ENCODE results near the gene ZNF444. TPM values are rescaled to one million over a fixed set of nuclear protein-coding genes. Genes with fewer than 3 reads are reported as not detected.

The ZNF444 gene
- total and polyA plus RNA-seq, 7 experiments from 2014 or later, result 15.9 to 49.6 (median 35.3) TPM

DNA sequence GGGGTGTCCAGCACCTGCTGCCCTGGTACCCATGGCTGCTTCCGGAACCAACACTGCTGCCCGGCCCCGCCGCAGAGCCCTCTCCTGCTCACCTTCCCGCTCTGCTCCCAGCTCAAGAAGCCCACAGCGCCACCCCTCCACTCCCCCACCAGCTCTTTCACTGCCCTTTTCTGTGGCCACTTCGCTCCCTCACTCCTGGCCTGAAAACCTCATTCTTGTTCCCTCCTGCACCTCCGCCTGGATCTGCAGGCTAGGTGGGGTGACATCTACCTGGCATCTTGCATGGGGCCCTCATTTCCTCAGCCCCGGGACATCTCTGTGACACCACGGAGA lies 26.3 kb upstream of the ZNF444 start:
- ATAC-seq, result no peak
- peak overlapping the region in 8 of 9 donors; percentile 5 to 94 (median 66) for H3K27ac Mint-ChIP-seq
- no peaks in the 10 kb centered on the region for H3K27me3 Mint-ChIP-seq
- CTCF ChIA-PET, result interaction anchor here (0.6 kb wide), 1 partner anchor 67 kb away, joined by 3 read pairs; no protein-coding TSS in a partner anchor
- peaks cover 0 to 20% of the 10 kb centered on the region in 2 donors for H3K4me1 ChIP-seq (ENCODE audit: control insufficient read depth in 2 of 2, insufficient read depth in 2 of 2, low read length in 2 of 2)
- peaks cover 41 to 79% (median 69%) of the 10 kb centered on the region in 7 donors for H3K4me1 Mint-ChIP-seq
- H3K27me3 ChIP-seq (ENCODE audit: control insufficient read depth in 2 of 2, insufficient read depth in 2 of 2, low read length in 2 of 2), result no peaks in the 10 kb centered on the region
- no peak for DNase-seq
- H3K9me3 Mint-ChIP-seq, result no peaks in the 10 kb centered on the region
- H3K27ac ChIP-seq (ENCODE audit: low read depth, low read length), result no peak overlapping the region
- intact Hi-C loops (cut with micrococcal nuclease), result loop anchor here in 1 of 2 donors (5.0 kb wide), 1 partner anchor 43 kb away; no protein-coding TSS in a partner anchor
- H3K36me3 ChIP-seq (ENCODE audit: control insufficient read depth in 2 of 3, insufficient read depth in 3 of 3, low read length in 3 of 3), result no peaks in the 10 kb centered on the region
- H3K4me3 ChIP-seq (ENCODE audit: low read length), result no peak overlapping the region
- peaks cover 0 to 5% (median 0%) of the 10 kb centered on the region in 5 donors for H3K36me3 Mint-ChIP-seq
- POLR2A ChIA-PET, result interaction anchor here (0.6 kb wide), 1 partner anchor 510 kb away, joined by 4 read pairs; no protein-coding TSS in a partner anchor
- H3K9me3 ChIP-seq (ENCODE audit: control insufficient read depth in 2 of 3, low read length in 3 of 3), result no peaks in the 10 kb centered on the region
- H3K4me3 Mint-ChIP-seq, result peak overlapping the region in 8 of 10 donors; percentile 9 to 72 (median 46)

DNA sequence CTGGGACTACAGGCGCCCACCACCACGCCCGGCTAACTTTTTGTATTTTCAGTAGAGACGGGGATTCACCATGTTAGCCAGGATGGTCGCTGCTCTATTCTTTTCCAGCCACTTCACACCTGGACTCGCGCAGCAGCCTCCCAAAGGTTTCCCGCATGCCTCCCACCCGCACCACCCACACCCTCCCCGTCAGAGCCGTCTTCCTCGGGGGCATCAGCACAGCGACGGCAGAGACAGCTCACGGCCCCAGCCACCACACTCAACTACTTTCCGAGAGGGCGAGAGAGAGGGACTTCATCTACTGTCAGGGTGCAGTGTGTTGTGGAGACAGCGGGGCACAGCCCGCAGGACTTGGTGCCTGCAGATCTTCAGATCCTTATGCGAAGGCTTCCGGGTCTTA lies 25.6 kb upstream of the ZNF444 start:
- H3K36me3 ChIP-seq (ENCODE audit: control insufficient read depth in 2 of 3, insufficient read depth in 3 of 3, low read length in 3 of 3), result no peaks in the 10 kb centered on the region
- H3K4me3 ChIP-seq (ENCODE audit: low read length), result no peak overlapping the region
- Mint-ChIP-seq H3K4me1 (peaks cover 41 to 76% (median 69%) of the 10 kb centered on the region in 7 donors), H3K27ac (peak overlapping the region in 2 of 9 donors; percentile 38), H3K9me3 (no peaks in the 10 kb centered on the region), H3K27me3 (no peaks in the 10 kb centered on the region), H3K36me3 (peaks cover 0 to 5% (median 0%) of the 10 kb centered on the region in 5 donors), H3K4me3 (no peak overlapping the region)
- DNase-seq, result no peak
- no peak for ATAC-seq
- no peak overlapping the region for H3K27ac ChIP-seq (ENCODE audit: low read depth, low read length)
- intact Hi-C loops (cut with micrococcal nuclease), result loop anchor here in 1 of 2 donors (5.0 kb wide), 1 partner anchor 42 kb away; no protein-coding TSS in a partner anchor
- ChIA-PET POLR2A (interaction anchor here (0.6 kb wide), 2 partner anchors 487 to 511 kb away, joined by 4 read pairs; no protein-coding TSS in a partner anchor), CTCF (no interaction called here)
- no peaks in the 10 kb centered on the region for H3K9me3 ChIP-seq (ENCODE audit: control insufficient read depth in 2 of 3, low read length in 3 of 3)
- peaks cover 3 to 20% of the 10 kb centered on the region in 2 donors for H3K4me1 ChIP-seq (ENCODE audit: control insufficient read depth in 2 of 2, insufficient read depth in 2 of 2, low read length in 2 of 2)
- no peaks in the 10 kb centered on the region for H3K27me3 ChIP-seq (ENCODE audit: control insufficient read depth in 2 of 2, insufficient read depth in 2 of 2, low read length in 2 of 2)

DNA sequence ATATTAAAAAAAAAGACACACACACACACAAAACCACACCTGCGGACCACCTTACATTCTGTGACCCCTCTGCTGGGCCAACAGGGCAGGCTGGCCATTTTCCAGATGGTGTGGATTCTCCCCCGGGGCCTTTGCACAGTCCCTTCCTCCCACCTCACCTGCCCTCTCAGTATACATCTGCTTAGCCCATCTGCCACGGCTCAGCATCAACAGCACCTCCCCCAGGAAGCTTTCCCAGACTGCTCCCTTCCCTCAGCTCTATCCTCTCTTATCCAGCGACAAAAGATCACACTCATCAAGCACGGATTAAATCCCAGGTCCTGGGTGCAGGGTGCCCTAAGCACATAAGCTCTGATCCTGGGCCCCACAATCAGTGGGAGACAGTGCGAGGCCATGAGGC lies 24.5 kb upstream of the ZNF444 start:
- H3K4me1 ChIP-seq (ENCODE audit: control insufficient read depth in 2 of 2, insufficient read depth in 2 of 2, low read length in 2 of 2), result peaks cover 3 to 20% of the 10 kb centered on the region in 2 donors
- no peaks in the 10 kb centered on the region for H3K27me3 ChIP-seq (ENCODE audit: control insufficient read depth in 2 of 2, insufficient read depth in 2 of 2, low read length in 2 of 2)
- intact Hi-C loops (cut with micrococcal nuclease), result loop anchor here in 1 of 2 donors (5.0 kb wide), 1 partner anchor 41 kb away; no protein-coding TSS in a partner anchor
- no peak overlapping the region for H3K4me3 ChIP-seq (ENCODE audit: low read length)
- ChIA-PET CTCF (no interaction called here), POLR2A (no interaction called here)
- Mint-ChIP-seq H3K4me1 (peaks cover 41 to 74% (median 66%) of the 10 kb centered on the region in 7 donors), H3K27me3 (no peaks in the 10 kb centered on the region), H3K4me3 (peak overlapping the region in 1 of 10 donors; percentile 12), H3K27ac (peak overlapping the region in 4 of 9 donors; percentile 16 to 84 (median 51)), H3K9me3 (no peaks in the 10 kb centered on the region), H3K36me3 (peaks cover 0 to 5% (median 0%) of the 10 kb centered on the region in 5 donors)
- no peak for DNase-seq
- H3K27ac ChIP-seq (ENCODE audit: low read depth, low read length), result no peak overlapping the region
- peaks cover 0 to 4% (median 0%) of the 10 kb centered on the region in 3 experiments for H3K36me3 ChIP-seq (ENCODE audit: control insufficient read depth in 2 of 3, insufficient read depth in 3 of 3, low read length in 3 of 3)
- no peak for ATAC-seq
- no peaks in the 10 kb centered on the region for H3K9me3 ChIP-seq (ENCODE audit: control insufficient read depth in 2 of 3, low read length in 3 of 3)

DNA sequence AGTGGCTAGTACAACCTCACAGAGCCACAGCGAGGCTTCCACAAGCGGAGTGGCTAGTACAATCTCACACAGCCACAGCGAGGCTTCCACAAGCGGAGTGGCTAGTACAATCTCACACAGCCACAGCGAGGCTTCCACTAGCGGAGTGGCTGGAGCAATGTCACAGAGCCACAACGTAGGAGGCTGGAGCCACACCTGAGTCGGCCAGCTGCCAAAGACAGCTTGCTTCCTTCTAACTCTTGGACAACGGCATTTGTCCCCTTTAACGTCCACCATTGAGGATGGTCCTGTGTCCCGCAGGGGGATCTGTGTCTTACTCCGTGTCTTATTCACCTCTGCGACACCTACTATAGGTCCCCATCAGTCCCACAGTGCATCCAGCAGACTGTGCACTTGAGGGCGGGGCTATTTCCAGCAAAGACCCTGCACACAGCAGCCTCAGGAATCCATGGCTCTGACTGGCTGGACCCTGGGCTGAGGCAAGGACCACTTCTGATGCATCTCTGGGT lies 23.7 kb upstream of the ZNF444 start:
- ChIA-PET CTCF (no interaction called here), POLR2A (interaction anchor here (0.5 kb wide), 1 partner anchor 111 kb away, joined by 4 read pairs; no protein-coding TSS in a partner anchor)
- H3K27ac Mint-ChIP-seq, result peak overlapping the region in 3 of 9 donors; percentile 16 to 56 (median 43)
- H3K27me3 Mint-ChIP-seq, result no peaks in the 10 kb centered on the region
- no peaks in the 10 kb centered on the region for H3K9me3 Mint-ChIP-seq
- Histone ChIP-seq H3K27ac (ENCODE audit: low read depth, low read length) (no peak overlapping the region), H3K9me3 (ENCODE audit: control insufficient read depth in 2 of 3, low read length in 3 of 3) (no peaks in the 10 kb centered on the region), H3K4me1 (ENCODE audit: control insufficient read depth in 2 of 2, insufficient read depth in 2 of 2, low read length in 2 of 2) (peaks cover 8 to 20% of the 10 kb centered on the region in 2 donors), H3K27me3 (ENCODE audit: control insufficient read depth in 2 of 2, insufficient read depth in 2 of 2, low read length in 2 of 2) (no peaks in the 10 kb centered on the region), H3K4me3 (ENCODE audit: low read length) (no peak overlapping the region), H3K36me3 (ENCODE audit: control insufficient read depth in 2 of 3, insufficient read depth in 3 of 3, low read length in 3 of 3) (peaks cover 0 to 4% (median 0%) of the 10 kb centered on the region in 3 experiments)
- no peak for DNase-seq
- peaks cover 0 to 5% (median 0%) of the 10 kb centered on the region in 5 donors for H3K36me3 Mint-ChIP-seq
- peaks cover 33 to 74% (median 67%) of the 10 kb centered on the region in 7 donors for H3K4me1 Mint-ChIP-seq
- ATAC-seq, result no peak
- intact Hi-C loops (cut with micrococcal nuclease), result loop anchor here in 1 of 2 donors (5.0 kb wide), 1 partner anchor 40 kb away; no protein-coding TSS in a partner anchor
- H3K4me3 Mint-ChIP-seq, result peak overlapping the region in 2 of 10 donors; percentile 35 to 51

DNA sequence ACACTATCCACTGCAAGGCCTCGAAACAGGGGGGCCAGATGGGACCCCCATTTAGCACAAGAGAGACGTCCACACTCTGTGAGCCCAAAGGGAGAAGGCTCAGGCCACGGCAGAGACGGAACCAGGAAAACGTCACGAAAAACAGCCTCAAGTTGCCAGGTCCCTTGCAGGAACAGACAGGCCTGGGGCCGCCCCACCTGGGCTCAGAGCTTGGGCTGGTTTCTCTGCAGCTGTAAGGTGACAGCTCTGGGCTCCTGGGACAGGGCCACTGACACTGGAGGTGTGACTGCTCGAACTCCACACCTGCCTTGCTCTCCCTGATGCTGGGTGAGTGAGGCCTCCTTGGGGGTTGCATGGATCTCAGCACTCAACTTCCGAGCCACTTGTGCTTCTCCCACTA lies 23.2 kb upstream of the ZNF444 start:
- H3K4me1 ChIP-seq (ENCODE audit: control insufficient read depth in 2 of 2, insufficient read depth in 2 of 2, low read length in 2 of 2), result peaks cover 8 to 19% of the 10 kb centered on the region in 2 donors
- Mint-ChIP-seq H3K4me1 (peaks cover 29 to 73% (median 63%) of the 10 kb centered on the region in 7 donors), H3K4me3 (peak overlapping the region in 3 of 10 donors; percentile 35 to 90 (median 85)), H3K9me3 (no peaks in the 10 kb centered on the region), H3K27ac (peak overlapping the region in 5 of 9 donors; percentile 29 to 60 (median 48)), H3K36me3 (peaks cover 0 to 5% (median 0%) of the 10 kb centered on the region in 5 donors), H3K27me3 (no peaks in the 10 kb centered on the region)
- H3K27ac ChIP-seq (ENCODE audit: low read depth, low read length), result no peak overlapping the region
- H3K4me3 ChIP-seq (ENCODE audit: low read length), result no peak overlapping the region
- ATAC-seq (no peak), DNase-seq (no peak)
- CTCF ChIA-PET, result no interaction called here
- H3K27me3 ChIP-seq (ENCODE audit: control insufficient read depth in 2 of 2, insufficient read depth in 2 of 2, low read length in 2 of 2), result no peaks in the 10 kb centered on the region
- POLR2A ChIA-PET, result interaction anchor here (0.5 kb wide), 1 partner anchor 110 kb away, joined by 4 read pairs; no protein-coding TSS in a partner anchor
- H3K36me3 ChIP-seq (ENCODE audit: control insufficient read depth in 2 of 3, insufficient read depth in 3 of 3, low read length in 3 of 3), result peaks cover 0 to 4% (median 0%) of the 10 kb centered on the region in 3 experiments
- intact Hi-C loops (cut with micrococcal nuclease), result loop anchor here in 1 of 2 donors (5.0 kb wide), 1 partner anchor 39 kb away; no protein-coding TSS in a partner anchor
- H3K9me3 ChIP-seq (ENCODE audit: control insufficient read depth in 2 of 3, low read length in 3 of 3), result no peaks in the 10 kb centered on the region

DNA sequence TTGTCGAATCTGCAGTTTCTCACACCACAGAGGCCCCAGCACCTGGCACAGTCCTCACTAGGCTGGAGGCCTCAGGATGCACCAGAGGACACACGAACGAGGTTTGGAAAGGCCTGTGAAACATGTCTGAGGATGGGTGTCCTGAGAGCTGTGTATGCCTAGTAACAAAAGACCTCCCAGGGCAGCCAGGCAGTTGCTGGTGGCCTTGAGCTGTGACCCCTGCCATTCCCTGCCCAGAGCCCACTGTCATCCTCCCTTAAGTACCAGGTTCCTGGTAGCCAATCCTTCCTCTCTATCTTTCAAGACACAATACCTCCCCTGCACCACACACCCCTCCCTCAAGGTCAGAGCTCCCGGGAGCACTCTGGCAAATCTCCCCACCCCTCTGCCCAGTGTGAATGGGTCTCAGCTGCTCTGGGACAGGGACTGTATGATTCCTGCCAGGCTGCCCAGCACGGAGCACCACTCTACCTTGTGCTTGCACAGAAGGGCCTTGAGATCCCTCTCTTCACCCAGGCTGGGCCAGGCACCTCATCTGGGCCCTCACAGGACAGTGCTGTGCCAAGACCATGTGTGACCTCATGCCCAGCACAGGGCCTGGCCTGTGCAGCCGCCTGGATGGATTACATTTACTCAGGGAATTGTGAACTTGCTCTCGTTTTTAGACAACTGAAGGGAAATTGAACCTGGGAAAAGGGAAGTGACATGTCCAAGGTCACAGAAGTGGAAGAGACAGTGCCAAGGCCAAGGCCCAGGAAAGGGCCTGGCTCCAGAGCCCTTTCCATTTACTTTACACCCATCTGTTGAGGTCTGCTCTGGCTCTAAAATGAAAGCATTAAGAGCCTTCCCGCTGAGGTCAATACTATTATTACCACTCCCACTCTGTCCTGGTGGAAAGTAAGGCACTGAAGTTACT lies 22.2 kb upstream of the ZNF444 start:
- intact Hi-C loops (cut with micrococcal nuclease), result loop anchor here in 1 of 2 donors (5.0 kb wide), 1 partner anchor 38 kb away; no protein-coding TSS in a partner anchor
- peaks cover 20 to 73% (median 60%) of the 10 kb centered on the region in 7 donors for H3K4me1 Mint-ChIP-seq
- no peaks in the 10 kb centered on the region for H3K9me3 ChIP-seq (ENCODE audit: control insufficient read depth in 2 of 3, low read length in 3 of 3)
- peak overlapping the region; percentile 65 to 90 (median 76) for H3K4me3 Mint-ChIP-seq
- DNase-seq (no peak), ATAC-seq (no peak)
- ChIA-PET POLR2A (interaction anchor here (0.5 to 0.9 kb wide), 4 partner anchors 9 to 134 kb away, joined by 3 read pairs; no protein-coding TSS in a partner anchor), CTCF (no interaction called here)
- no peaks in the 10 kb centered on the region for H3K27me3 Mint-ChIP-seq
- peaks cover 0 to 1% (median 0%) of the 10 kb centered on the region in 11 donors for H3K9me3 Mint-ChIP-seq
- H3K4me3 ChIP-seq (ENCODE audit: low read length), result no peak overlapping the region
- no peaks in the 10 kb centered on the region for H3K27me3 ChIP-seq (ENCODE audit: control insufficient read depth in 2 of 2, insufficient read depth in 2 of 2, low read length in 2 of 2)
- peaks cover 0 to 5% (median 0%) of the 10 kb centered on the region in 5 donors for H3K36me3 Mint-ChIP-seq
- H3K27ac ChIP-seq (ENCODE audit: low read depth, low read length), result peak overlapping the region; percentile 77
- H3K4me1 ChIP-seq (ENCODE audit: control insufficient read depth in 2 of 2, insufficient read depth in 2 of 2, low read length in 2 of 2), result peaks cover 8 to 15% of the 10 kb centered on the region in 2 donors
- peaks cover 0 to 4% (median 0%) of the 10 kb centered on the region in 3 experiments for H3K36me3 ChIP-seq (ENCODE audit: control insufficient read depth in 2 of 3, insufficient read depth in 3 of 3, low read length in 3 of 3)
- peak overlapping the region; percentile 81 to 93 (median 87) for H3K27ac Mint-ChIP-seq

Data from naive thymus-derived CD4-positive, alpha-beta T cell (primary cell).